Hepatocyte (in vitro differentiated cells): ENCODE results near the gene MAP4K2. TPM values are rescaled to one million over a fixed set of nuclear protein-coding genes. Genes with fewer than 3 reads are reported as not detected.
A peak's percentile ranks its signal among the peaks of the same experiment; 100 is the strongest.

Experiments
- DNase-seq: peaks from one replicate; pipeline ENCODE4 v3.0.0-alpha.2; 2016; ENCODE audit warnings: low spot score
- H2AFZ ChIP-seq: fragments of 200-600 bp; sonication (generic); 2 replicates; pipeline ENCODE4 v1.6.0; 2016; ENCODE audit warnings: antibody characterized with exemption, mild to moderate bottlenecking
- H3K27ac ChIP-seq: fragments of 200-600 bp; sonication (generic); 2 replicates; pipeline ENCODE4 v1.5.1; 2016; ENCODE audit warnings: mild to moderate bottlenecking
- H3K27me3 ChIP-seq: fragments of 200-600 bp; sonication (generic); 2 replicates; pipeline ENCODE4 v1.6.1; 2016
- H3K36me3 ChIP-seq: fragments of 200-600 bp; sonication (generic); replicated peaks from 2 replicates; pipeline ENCODE4 v1.5.1; 2016; ENCODE audit warnings: low read depth; ENCODE audit not compliant: insufficient read depth
- H3K4me1 ChIP-seq: fragments of 200-600 bp; sonication (generic); 2 replicates; pipeline ENCODE4 v1.5.1; 2016; ENCODE audit warnings: mild to moderate bottlenecking, moderate library complexity; ENCODE audit not compliant: insufficient read depth
- H3K4me2 ChIP-seq: fragments of 200-600 bp; sonication (generic); 2 replicates; pipeline ENCODE4 v1.6.0; 2016
- H3K4me3 ChIP-seq: fragments of 200-600 bp; sonication (generic); 2 replicates; pipeline ENCODE4 v1.5.1; 2016; ENCODE audit warnings: mild to moderate bottlenecking
- H3K79me2 ChIP-seq: fragments of 200-600 bp; sonication (generic); 2 replicates; pipeline ENCODE4 v1.6.0; 2017; ENCODE audit warnings: mild to moderate bottlenecking
- H3K9me2 ChIP-seq: fragments of 200-600 bp; sonication (generic); replicated peaks from 2 replicates; pipeline ENCODE4 v1.6.0; 2017; ENCODE audit warnings: mild to moderate bottlenecking; ENCODE audit not compliant: insufficient read depth
- H3K9me3 ChIP-seq: fragments of 200-600 bp; sonication (generic); 2 replicates; pipeline ENCODE4 v1.5.1; 2016; ENCODE audit warnings: low read depth, mild to moderate bottlenecking
- H4K20me1 ChIP-seq: fragments of 200-600 bp; sonication (generic); 2 replicates; pipeline ENCODE4 v1.6.0; 2016; ENCODE audit warnings: mild to moderate bottlenecking; ENCODE audit not compliant: insufficient read depth, poor library complexity, severe bottlenecking
- EZH2 ChIP-seq: fragments of 200-600 bp; sonication (generic); IDR thresholded peaks from 2 replicates; pipeline ENCODE4 v1.6.1; 2016; ENCODE audit warnings: antibody characterized with exemption, mild to moderate bottlenecking, borderline replicate concordance
- EZH2phosphoT487 ChIP-seq: fragments of 200-600 bp; sonication (generic); IDR thresholded peaks from one replicate; pipeline ENCODE4 v1.6.1; 2018; ENCODE audit warnings: antibody characterized with exemption, mild to moderate bottlenecking, low read depth, moderate library complexity; ENCODE audit not compliant: unreplicated experiment, severe bottlenecking
- WGBS: methylation state at CpG from one replicate; pipeline ENCODE4 v1.1.6; 2016; ENCODE audit warnings: low lambda C conversion rate; ENCODE audit errors: missing lambda C conversion rate; 5-methylcytosine and 5-hydroxymethylcytosine counted together
- polyA plus RNA-seq: library from polyadenylated mRNA; unstranded; fragments of >200 nt; fragmentation: Nextera tagmentation; extraction: Ambion mirVana; gene quantifications from 2 replicates; pipeline ENCODE4 v1.2.1, GENCODE V29; 2016
- total RNA-seq: library from RNA; depleted of rRNA; stranded (reverse); fragments of >200 nt; gene quantifications from 2 replicates; pipeline ENCODE4 v1.2.3, GENCODE V29; 2014
- TF ChIP-seq, protein P1 (sequence below): fragments of 200-600 bp; sonication (generic); IDR thresholded peaks from 2 replicates; pipeline ENCODE4 v1.5.1; 2016; ENCODE audit warnings: antibody characterized with exemption, mild to moderate bottlenecking; ENCODE audit not compliant: poor library complexity

Gene MAP4K2
- total and polyA plus RNA-seq, 2 experiments from 2014 or later, result 7.8 to 9.0 TPM

DNA sequence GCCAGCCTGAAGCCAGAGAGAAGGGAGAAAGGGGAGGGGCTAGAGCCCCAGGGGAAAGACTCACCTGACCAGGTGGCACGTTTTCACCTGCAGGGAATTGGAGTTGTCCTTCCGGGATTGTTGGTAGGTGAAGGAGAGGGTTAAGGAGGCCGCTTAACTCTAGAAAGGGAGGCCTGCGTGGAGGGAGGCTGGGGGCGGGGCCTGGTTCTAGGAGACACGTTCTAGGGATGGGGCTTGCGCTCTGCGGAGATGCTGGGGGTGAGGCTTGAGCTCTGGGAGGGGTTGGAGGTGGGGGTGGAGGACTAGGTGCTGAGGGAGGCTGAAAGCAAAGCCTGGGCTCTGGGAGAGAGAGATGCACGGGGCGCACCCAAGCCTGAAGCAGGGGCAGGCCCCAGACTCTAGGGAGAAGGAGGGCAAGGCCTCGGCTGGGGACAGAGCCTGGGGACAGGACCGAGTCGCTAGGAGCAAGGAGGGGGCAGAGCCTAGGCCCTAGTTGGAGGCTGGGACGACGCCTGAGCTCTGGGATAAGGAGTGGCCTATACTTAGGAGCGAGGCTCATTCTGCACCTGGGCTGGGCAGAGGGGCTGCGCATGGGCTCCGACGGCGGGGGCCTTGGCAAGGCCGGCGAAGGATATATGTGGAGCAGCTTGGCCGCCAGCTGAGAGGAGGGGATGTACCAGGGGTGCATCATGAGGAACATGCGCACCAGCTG is 61.5 kb downstream of the MAP4K2 start:
- H3K27ac ChIP-seq, result no peak overlapping the region
- TF ChIP-seq, protein P1, sequence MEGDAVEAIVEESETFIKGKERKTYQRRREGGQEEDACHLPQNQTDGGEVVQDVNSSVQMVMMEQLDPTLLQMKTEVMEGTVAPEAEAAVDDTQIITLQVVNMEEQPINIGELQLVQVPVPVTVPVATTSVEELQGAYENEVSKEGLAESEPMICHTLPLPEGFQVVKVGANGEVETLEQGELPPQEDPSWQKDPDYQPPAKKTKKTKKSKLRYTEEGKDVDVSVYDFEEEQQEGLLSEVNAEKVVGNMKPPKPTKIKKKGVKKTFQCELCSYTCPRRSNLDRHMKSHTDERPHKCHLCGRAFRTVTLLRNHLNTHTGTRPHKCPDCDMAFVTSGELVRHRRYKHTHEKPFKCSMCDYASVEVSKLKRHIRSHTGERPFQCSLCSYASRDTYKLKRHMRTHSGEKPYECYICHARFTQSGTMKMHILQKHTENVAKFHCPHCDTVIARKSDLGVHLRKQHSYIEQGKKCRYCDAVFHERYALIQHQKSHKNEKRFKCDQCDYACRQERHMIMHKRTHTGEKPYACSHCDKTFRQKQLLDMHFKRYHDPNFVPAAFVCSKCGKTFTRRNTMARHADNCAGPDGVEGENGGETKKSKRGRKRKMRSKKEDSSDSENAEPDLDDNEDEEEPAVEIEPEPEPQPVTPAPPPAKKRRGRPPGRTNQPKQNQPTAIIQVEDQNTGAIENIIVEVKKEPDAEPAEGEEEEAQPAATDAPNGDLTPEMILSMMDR, result no peak
- TF ChIP-seq EZH2, result no peak
- no peak for TF ChIP-seq EZH2phosphoT487
- H4K20me1 ChIP-seq, result no peaks in the 10 kb centered on the region
- no peak overlapping the region for H2AFZ ChIP-seq
- 30% methylated on average over 18 of the region's 24 CpGs for WGBS
- no peaks in the 10 kb centered on the region for H3K9me2 ChIP-seq
- H3K79me2 ChIP-seq, result no peaks in the 10 kb centered on the region
- no peaks in the 10 kb centered on the region for H3K9me3 ChIP-seq
- H3K4me3 ChIP-seq, result no peak overlapping the region
- peaks cover 61% of the 10 kb centered on the region for H3K27me3 ChIP-seq
- DNase-seq, result no peak
- H3K36me3 ChIP-seq, result no peaks in the 10 kb centered on the region
- H3K4me2 ChIP-seq, result peak overlapping the region; percentile 90
- H3K4me1 ChIP-seq, result peaks cover 34% of the 10 kb centered on the region

DNA sequence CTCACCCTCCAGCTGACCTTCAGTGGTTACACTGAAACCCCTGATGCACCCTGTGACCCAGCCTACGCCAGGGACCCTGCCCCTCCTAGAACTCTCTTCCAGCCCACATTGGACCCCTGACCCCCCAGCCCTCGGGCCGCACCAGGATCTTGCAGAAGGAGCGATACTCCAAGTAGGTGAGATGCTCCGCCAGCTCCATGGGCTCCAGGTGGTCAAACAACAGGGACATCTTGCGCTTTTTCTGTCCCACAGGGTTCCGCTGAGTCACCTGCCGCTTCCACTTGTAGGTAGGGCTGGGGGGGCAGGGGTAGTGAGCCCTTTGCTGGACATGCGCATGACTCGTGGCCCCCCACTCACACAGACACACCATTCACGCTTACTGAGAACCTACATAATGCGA is 63.1 kb downstream of the MAP4K2 start:
- Histone ChIP-seq H3K4me1 (peaks cover 24% of the 10 kb centered on the region), H2AFZ (no peak overlapping the region), H3K27ac (no peak overlapping the region), H3K36me3 (no peaks in the 10 kb centered on the region), H3K4me3 (no peak overlapping the region), H3K79me2 (no peaks in the 10 kb centered on the region), H3K9me3 (no peaks in the 10 kb centered on the region), H4K20me1 (no peaks in the 10 kb centered on the region), H3K27me3 (peaks cover 45% of the 10 kb centered on the region), H3K9me2 (no peaks in the 10 kb centered on the region), H3K4me2 (no peak overlapping the region)
- 93% methylated on average over 12 of the region's 12 CpGs for WGBS
- no peak for DNase-seq
- no peak for TF ChIP-seq EZH2phosphoT487
- TF ChIP-seq, protein P1, result no peak
- no peak for TF ChIP-seq EZH2

DNA sequence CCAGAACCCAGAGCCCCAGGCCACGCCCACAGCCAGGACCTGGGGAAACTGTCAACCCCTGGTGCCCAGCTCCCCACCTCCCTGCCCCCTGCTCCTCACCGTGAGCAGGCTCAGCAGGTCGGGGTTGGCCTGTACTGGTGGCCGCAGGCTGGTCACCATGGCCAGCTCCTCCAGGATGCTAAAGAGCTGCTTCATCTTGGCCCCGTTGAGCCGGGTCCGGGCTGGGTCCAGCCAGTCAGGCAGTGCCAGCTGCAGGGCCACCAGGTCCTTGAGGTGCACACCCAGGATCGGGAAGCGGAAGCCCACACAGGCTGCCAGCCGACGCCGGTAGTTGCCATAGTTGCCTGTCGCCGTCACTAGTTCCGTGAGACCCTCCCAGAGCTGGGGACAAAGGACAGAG is 66.4 kb downstream of the MAP4K2 start:
- no peak for DNase-seq
- H4K20me1 ChIP-seq, result no peaks in the 10 kb centered on the region

More for the DNA sequence above, 66.4 kb downstream of the MAP4K2 start:
- no peak overlapping the region for H2AFZ ChIP-seq
- H3K4me3 ChIP-seq, result no peak overlapping the region
- H3K27me3 ChIP-seq, result peaks cover 16% of the 10 kb centered on the region
- H3K36me3 ChIP-seq, result no peaks in the 10 kb centered on the region
- H3K27ac ChIP-seq, result no peak overlapping the region
- H3K79me2 ChIP-seq, result no peaks in the 10 kb centered on the region
- no peak overlapping the region for H3K4me2 ChIP-seq
- WGBS, result 94% methylated on average over 15 of the region's 15 CpGs
- no peaks in the 10 kb centered on the region for H3K9me2 ChIP-seq
- no peak for TF ChIP-seq EZH2phosphoT487
- TF ChIP-seq EZH2, result no peak
- TF ChIP-seq, protein P1, result no peak
- no peaks in the 10 kb centered on the region for H3K4me1 ChIP-seq
- H3K9me3 ChIP-seq, result no peaks in the 10 kb centered on the region
